GM06990 (cell line): ENCODE measurements around the gene C2orf68.
"Not testable (repeated sequence)": the region's sequence is repeated elsewhere in the genome, so short reads cannot be mapped to it uniquely, and the experiment has no call there.

Experiments used
- DNase-seq: peaks from one replicate; pipeline ENCODE4 v3.0.0-alpha.2; 2011; ENCODE audit not compliant: insufficient read length; ENCODE audit errors: extremely low read depth
- H3K27me3 ChIP-seq: replicated peaks from 2 replicates; pipeline ENCODE4 v1.6.0; 2011; ENCODE audit warnings: low read length; ENCODE audit not compliant: control insufficient read depth, insufficient read depth
- H3K36me3 ChIP-seq: 2 replicates; pipeline ENCODE4 v1.5.1; 2011; ENCODE audit warnings: low read length; ENCODE audit not compliant: control insufficient read depth, insufficient read depth
- H3K4me3 ChIP-seq: replicated peaks from 2 replicates; pipeline ENCODE4 v1.5.1; 2011; ENCODE audit warnings: low read depth, mild to moderate bottlenecking, control low read depth, low read length
- TF ChIP-seq, protein P1 (sequence below): IDR thresholded peaks from 2 replicates; pipeline ENCODE4 v1.5.1; 2011; ENCODE audit warnings: low read length, control low read depth, mild to moderate bottlenecking, inconsistent platforms; ENCODE audit not compliant: insufficient read depth, poor library complexity, severe bottlenecking

C2orf68 gene

DNA sequence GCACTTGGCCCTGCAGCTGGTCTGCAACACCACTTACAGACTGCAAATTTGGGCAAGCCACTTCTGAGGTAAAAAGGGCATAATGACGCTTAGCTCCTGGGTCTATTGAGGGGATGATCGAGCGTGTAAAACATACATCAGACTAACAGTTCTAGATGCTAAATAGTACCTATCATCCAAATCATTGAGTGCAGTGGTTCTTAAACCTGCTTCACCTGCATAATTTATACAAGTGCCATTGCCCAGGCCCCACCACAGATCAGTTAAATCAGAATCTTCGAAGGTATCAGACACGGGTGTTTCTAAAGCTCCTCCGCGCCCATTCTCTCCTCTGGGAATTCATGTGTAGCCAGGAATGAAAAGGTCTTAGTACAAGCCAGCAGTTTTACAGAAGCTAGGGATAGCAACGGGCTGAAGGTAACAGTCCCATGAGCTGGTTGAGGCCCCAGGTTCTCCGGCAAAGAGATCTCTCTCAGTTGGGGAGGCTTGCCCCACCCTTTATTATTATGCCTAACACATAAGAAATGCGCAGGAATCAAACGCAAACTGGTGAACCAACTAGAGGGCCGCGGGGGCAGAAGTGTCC, 17.1 kb downstream of the C2orf68 start:
- Histone ChIP-seq H3K36me3 (peaks cover 8% of the 10 kb centered on the region), H3K27me3 (no peaks in the 10 kb centered on the region), H3K4me3 (peak overlapping the region; percentile 97)
- TF ChIP-seq, protein P1, sequence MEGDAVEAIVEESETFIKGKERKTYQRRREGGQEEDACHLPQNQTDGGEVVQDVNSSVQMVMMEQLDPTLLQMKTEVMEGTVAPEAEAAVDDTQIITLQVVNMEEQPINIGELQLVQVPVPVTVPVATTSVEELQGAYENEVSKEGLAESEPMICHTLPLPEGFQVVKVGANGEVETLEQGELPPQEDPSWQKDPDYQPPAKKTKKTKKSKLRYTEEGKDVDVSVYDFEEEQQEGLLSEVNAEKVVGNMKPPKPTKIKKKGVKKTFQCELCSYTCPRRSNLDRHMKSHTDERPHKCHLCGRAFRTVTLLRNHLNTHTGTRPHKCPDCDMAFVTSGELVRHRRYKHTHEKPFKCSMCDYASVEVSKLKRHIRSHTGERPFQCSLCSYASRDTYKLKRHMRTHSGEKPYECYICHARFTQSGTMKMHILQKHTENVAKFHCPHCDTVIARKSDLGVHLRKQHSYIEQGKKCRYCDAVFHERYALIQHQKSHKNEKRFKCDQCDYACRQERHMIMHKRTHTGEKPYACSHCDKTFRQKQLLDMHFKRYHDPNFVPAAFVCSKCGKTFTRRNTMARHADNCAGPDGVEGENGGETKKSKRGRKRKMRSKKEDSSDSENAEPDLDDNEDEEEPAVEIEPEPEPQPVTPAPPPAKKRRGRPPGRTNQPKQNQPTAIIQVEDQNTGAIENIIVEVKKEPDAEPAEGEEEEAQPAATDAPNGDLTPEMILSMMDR: no peak
- no peak for DNase-seq

DNA sequence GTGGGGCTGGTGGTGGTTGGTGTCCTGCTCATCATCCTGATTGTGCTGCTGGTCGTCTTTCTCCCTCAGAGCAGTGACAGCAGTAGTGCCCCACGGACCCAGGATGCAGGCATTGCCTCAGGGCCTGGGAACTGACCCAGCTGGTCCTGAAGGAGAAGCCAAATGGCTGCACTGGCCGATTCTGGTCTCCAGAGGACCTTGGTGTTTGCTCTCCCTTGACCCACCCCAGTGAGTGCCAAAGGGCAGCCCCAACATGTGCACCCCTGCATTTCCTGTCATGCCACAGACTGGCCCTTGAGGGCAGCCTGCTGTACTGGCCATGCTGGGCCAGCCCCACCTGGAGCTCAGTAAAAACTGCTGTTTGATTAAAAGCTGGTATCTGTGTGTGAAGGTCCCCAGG, 18.8 kb downstream of the C2orf68 start:
- H3K27me3 ChIP-seq: no peaks in the 10 kb centered on the region
- no peak overlapping the region for H3K4me3 ChIP-seq
- peaks cover 8% of the 10 kb centered on the region for H3K36me3 ChIP-seq
- TF ChIP-seq, protein P1: no peak
- DNase-seq: no peak

DNA sequence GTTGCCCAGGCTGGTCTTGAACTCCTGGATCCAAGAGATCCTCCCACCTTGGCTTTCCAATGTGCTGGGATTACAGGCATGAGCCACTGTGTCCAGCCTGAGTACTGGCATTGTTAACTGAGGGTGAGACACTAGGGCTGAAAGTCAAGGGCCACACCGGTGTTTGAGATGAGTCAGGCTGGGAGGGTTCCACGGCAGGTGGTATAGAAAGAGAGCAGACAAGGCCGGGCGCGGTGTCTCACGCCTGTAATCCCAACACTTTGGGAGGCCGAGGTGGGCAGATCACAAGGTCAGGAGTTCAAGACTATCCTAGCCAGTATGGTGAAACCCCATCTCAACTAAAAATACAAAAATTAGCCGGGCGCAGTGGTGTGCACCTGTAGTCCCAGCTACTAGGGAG, 19.6 kb downstream of the C2orf68 start:
- not testable (repeated sequence) for H3K27me3 ChIP-seq, H3K36me3 ChIP-seq, DNase-seq, H3K4me3 ChIP-seq

DNA sequence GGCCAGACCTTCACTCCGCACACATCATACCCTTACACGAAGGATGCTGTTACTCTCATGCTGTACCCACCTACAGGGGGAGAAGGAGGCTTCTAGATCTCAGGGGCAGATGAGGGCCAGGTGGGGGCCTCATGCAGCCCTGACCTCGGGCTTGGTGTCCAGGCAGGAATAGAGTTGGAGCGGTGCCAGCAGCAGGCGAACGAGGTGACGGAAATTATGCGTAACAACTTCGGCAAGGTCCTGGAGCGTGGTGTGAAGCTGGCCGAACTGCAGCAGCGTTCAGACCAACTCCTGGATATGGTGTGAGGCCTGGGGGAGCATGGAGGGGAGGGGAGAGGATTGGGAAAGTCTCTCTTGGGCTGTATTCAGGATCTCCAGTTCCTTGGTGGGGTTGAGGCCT, 20.3 kb downstream of the C2orf68 start:
- Histone ChIP-seq H3K4me3 (no peak overlapping the region), H3K36me3 (no peaks in the 10 kb centered on the region; the same call in 1 of the 2 replicates), H3K27me3 (no peaks in the 10 kb centered on the region)
- DNase-seq: no peak
- TF ChIP-seq, protein P1: no peak

DNA sequence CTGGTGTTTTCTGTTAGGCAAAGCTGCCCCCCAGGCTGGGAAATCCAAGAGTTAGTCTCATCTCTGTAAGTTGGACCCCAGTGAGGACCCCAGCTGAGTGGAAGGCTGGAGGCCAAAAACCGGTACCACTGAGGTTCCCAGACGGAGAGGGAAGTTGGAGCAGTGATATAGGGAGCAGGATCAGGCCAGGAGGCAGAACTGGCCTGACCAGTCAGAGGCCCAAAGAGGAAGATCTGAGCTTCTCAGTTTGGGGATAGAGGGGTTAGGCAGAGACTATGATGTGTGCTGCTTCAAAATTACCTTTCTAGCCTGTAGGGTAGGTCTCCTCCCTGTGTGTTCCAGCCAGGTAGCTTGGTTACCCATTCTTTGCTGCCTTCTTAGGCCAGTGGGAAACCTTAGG, 20.9 kb downstream of the C2orf68 start:
- DNase-seq: no peak
- TF ChIP-seq, protein P1: no peak
- H3K27me3 ChIP-seq: no peaks in the 10 kb centered on the region

DNA sequence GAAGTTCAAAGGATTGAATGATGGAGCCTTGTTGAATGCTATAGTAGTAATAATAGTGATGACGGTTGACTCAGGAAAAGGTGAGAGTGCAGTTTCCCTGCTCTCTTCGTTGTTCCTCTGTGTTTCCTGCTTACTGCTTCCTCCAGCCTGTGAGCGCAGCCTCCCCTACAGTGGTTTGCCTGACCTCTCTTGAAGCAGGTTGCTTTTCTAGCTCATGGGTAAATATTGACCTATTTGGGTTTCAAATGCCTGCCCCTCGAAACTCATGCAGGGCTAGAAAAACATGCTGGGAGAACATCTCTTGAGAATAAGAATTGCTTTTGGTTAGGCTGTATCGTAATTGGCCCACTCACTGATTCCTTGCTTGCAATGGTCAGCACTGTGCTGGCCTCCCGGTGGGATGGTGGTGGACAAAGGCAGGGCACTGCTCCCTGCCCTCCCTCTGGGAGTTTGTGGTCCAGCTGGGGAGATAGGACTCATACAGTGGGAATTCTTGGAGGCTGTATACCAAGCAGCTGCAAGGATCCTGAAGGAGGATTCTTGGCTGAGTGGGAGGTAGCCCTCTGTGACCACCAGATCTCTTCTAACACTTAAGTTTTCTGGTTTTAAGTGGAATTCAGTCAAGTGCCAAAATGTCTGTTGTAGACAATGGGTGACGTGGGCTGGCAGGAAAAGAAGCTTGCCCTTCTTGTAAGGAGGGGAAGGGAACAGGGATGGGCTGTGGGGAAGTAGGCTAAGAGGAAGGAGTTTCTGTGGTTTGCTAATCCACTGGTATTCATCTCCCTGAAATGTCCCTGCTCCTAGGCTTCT, 21.7 kb downstream of the C2orf68 start:
- TF ChIP-seq, protein P1: no peak
- no peak overlapping the region for H3K4me3 ChIP-seq
- DNase-seq: no peak
- H3K36me3 ChIP-seq: no peaks in the 10 kb centered on the region
- H3K27me3 ChIP-seq: no peaks in the 10 kb centered on the region

More for the DNA sequence above, 20.9 kb downstream of the C2orf68 start:
- Histone ChIP-seq H3K36me3 (no peaks in the 10 kb centered on the region), H3K4me3 (no peak overlapping the region)
